Activated CD8-positive, alpha-beta memory T cell treated with anti-CD3 and anti-CD28 coated beads for 4 hours (primary cell): ENCODE data around the gene KSR2.
"Not testable (repeated sequence)": the region's sequence is repeated elsewhere in the genome, so short reads cannot be mapped to it uniquely, and the experiment has no call there.

Experiments
- DNase-seq, 2 donors: peaks; one replicate each; pipeline ENCODE4 v3.0.0-alpha.2; 2020; ENCODE audit warnings: low read depth in 2 of 2

KSR2 gene

GRCh38 chr12:117640511-117640910 lies 328.3 kb downstream of the KSR2 start:
- DNase-seq: no peak

- no peak for DNase-seq
Observed at GRCh38 chr12:117629454-117629853, 339.3 kb downstream of the KSR2 start.

- DNase-seq: not testable (repeated sequence)
Observed at GRCh38 chr12:117628711-117629110, 340.1 kb downstream of the KSR2 start.

GRCh38 chr12:117622741-117623140 lies 346.0 kb downstream of the KSR2 start:
- no peak for DNase-seq

GRCh38 chr12:117622087-117622486 lies 346.7 kb downstream of the KSR2 start:
- DNase-seq: no peak

GRCh38 chr12:117607778-117608177 lies 361.0 kb downstream of the KSR2 start:
- no peak for DNase-seq

GRCh38 chr12:117606945-117607344 lies 361.8 kb downstream of the KSR2 start:
- DNase-seq: no peak

- DNase-seq: no peak
Observed at GRCh38 chr12:117606024-117606423, 362.8 kb downstream of the KSR2 start.

GRCh38 chr12:117603316-117604113 lies 365.3 kb downstream of the KSR2 start:
- DNase-seq: no peak

GRCh38 chr12:117599849-117600248 lies 368.9 kb downstream of the KSR2 start:
- no peak for DNase-seq

- DNase-seq: no peak
Observed at GRCh38 chr12:117596968-117597367, 371.8 kb downstream of the KSR2 start.

GRCh38 chr12:117595751-117596150 lies 373.0 kb downstream of the KSR2 start:
- DNase-seq: no peak

- DNase-seq: no peak
Observed at GRCh38 chr12:117594481-117594880, 374.3 kb downstream of the KSR2 start.

- no peak for DNase-seq
Observed at GRCh38 chr12:117593815-117594400, 374.9 kb downstream of the KSR2 start.

- DNase-seq: no peak
Observed at GRCh38 chr12:117592588-117593305, 376.0 kb downstream of the KSR2 start.

GRCh38 chr12:117590999-117591398 lies 377.8 kb downstream of the KSR2 start:
- DNase-seq: no peak

GRCh38 chr12:117590386-117590785 lies 378.4 kb downstream of the KSR2 start:
- DNase-seq: no peak

- no peak for DNase-seq
Observed at GRCh38 chr12:117589021-117589420, 379.8 kb downstream of the KSR2 start.

- no peak for DNase-seq
Observed at GRCh38 chr12:117587631-117588287, 381.0 kb downstream of the KSR2 start.

- no peak for DNase-seq
Observed at GRCh38 chr12:117583677-117584225, 385.0 kb downstream of the KSR2 start.

- DNase-seq: no peak
Observed at GRCh38 chr12:117583092-117583491, 385.7 kb downstream of the KSR2 start.
